ENCODE results near the gene ZC3H10. TPM values are rescaled to one million over a fixed set of nuclear protein-coding genes. Genes with fewer than 3 reads are reported as not detected.

ZC3H10 gene
- total RNA-seq, 1 experiment from 2014 or later = 11.3 TPM

GRCh38 chr12:56082382-56082781 lies 35.7 kb upstream of the ZC3H10 start:
- ChIA-PET CTCF (interaction anchor here (1.4 kb wide), 1 partner anchor 36 kb away, joined by 4 read pairs; no protein-coding TSS in a partner anchor), POLR2A (no interaction called here)
- Mint-ChIP-seq H3K27me3 (ENCODE audit: low read depth) (no peaks in the 10 kb centered on the region), H3K4me3 (no peak overlapping the region), H3K9me3 (no peaks in the 10 kb centered on the region), H3K27ac (no peak overlapping the region), H3K36me3 (peaks cover 26% of the 10 kb centered on the region), H3K4me1 (peaks cover 23% of the 10 kb centered on the region)
- no peak for TF ChIP-seq E2F5 (CRISPR knock-in tag; IDR thresholded peaks at IDR 0.05)
- TF ChIP-seq IRF1 (CRISPR knock-in tag; IDR thresholded peaks at IDR 0.05) = no peak
- no peak for TF ChIP-seq EMX1 (CRISPR knock-in tag; IDR thresholded peaks at IDR 0.05)
- no peak for TF ChIP-seq ESRRA (CRISPR knock-in tag; IDR thresholded peaks at IDR 0.05; ENCODE audit: borderline replicate concordance)
- no peak for TF ChIP-seq ZMAT4 (CRISPR knock-in tag; IDR thresholded peaks at IDR 0.05)
- ATAC-seq = no peak
- no peak for DNase-seq (ENCODE audit: low spot score)

- H3K27ac Mint-ChIP-seq = no peak overlapping the region
- H3K36me3 Mint-ChIP-seq = peaks cover 31% of the 10 kb centered on the region
- H3K4me3 Mint-ChIP-seq = no peak overlapping the region
- ATAC-seq (no peak), DNase-seq (ENCODE audit: low spot score) (no peak)
- H3K27me3 Mint-ChIP-seq (ENCODE audit: low read depth) = no peaks in the 10 kb centered on the region
- H3K4me1 Mint-ChIP-seq = peaks cover 23% of the 10 kb centered on the region
- ChIA-PET POLR2A (no interaction called here), CTCF (no interaction called here)
- no peak for TF ChIP-seq NFE2L1 (CRISPR knock-in tag; IDR thresholded peaks at IDR 0.05)
- TF ChIP-seq FOXJ3 (CRISPR knock-in tag; IDR thresholded peaks at IDR 0.05; ENCODE audit: borderline replicate concordance) = no peak
- TF ChIP-seq PRRX2 (CRISPR knock-in tag; IDR thresholded peaks at IDR 0.05) = no peak
- TF ChIP-seq SMAD4 (CRISPR knock-in tag; IDR thresholded peaks at IDR 0.05) = no peak
- no peak for TF ChIP-seq GRHL2 (CRISPR knock-in tag; IDR thresholded peaks at IDR 0.05; ENCODE audit: insufficient replicate concordance, severe bottlenecking)
- TF ChIP-seq ATF2 (CRISPR knock-in tag; IDR thresholded peaks at IDR 0.05; ENCODE audit: borderline replicate concordance, low read depth) = no peak
- TF ChIP-seq ZNF671 (CRISPR knock-in tag; IDR thresholded peaks at IDR 0.05) = no peak
- TF ChIP-seq ZNF281 (CRISPR knock-in tag; IDR thresholded peaks at IDR 0.05) = no peak
- no peak for TF ChIP-seq ZNF532 (CRISPR knock-in tag; IDR thresholded peaks at IDR 0.05; ENCODE audit: borderline replicate concordance)
- TF ChIP-seq ZNF263 (CRISPR knock-in tag; IDR thresholded peaks at IDR 0.05; ENCODE audit: low read depth) = no peak
- no peak for TF ChIP-seq SMAD3 (CRISPR knock-in tag; IDR thresholded peaks at IDR 0.05; ENCODE audit: borderline replicate concordance)
- TF ChIP-seq MYBL2 (CRISPR knock-in tag; IDR thresholded peaks at IDR 0.05) = no peak
- H3K9me3 Mint-ChIP-seq = no peaks in the 10 kb centered on the region
Measured at GRCh38 chr12:56082967-56083366, 35.1 kb upstream of the ZC3H10 start.

Data from WTC11 (cell line).